Activated B cell treated with CpG ODN at 0.5 μM for 24 hours (primary cell): ENCODE measurements around the gene PTPRR. TPM values are rescaled to one million over a fixed set of nuclear protein-coding genes. Genes with fewer than 3 reads are reported as not detected.
"Not testable (repeated sequence)": the region's sequence is repeated elsewhere in the genome, so short reads cannot be mapped to it uniquely, and the experiment has no call there.

Experiments
- ATAC-seq: fragments of 200-7000 bp; cut with Tn5 transposase; one replicate; pipeline ENCODE4 v1.10.0; 2021; ENCODE audit warnings: low read depth, mild to moderate bottlenecking, moderate library complexity
- CTCF ChIA-PET: fragments of 350-600 bp; sonication (Branson Sonifier 250); formaldehyde crosslinking; loops from one replicate; lab custom pipeline; 2021; ENCODE audit warnings: antibody characterized with exemption; lab: Charles Lee
- POLR2A ChIA-PET: fragments of 350-600 bp; sonication (Branson Sonifier 250); formaldehyde crosslinking; loops from one replicate; lab custom pipeline; 2021; ENCODE audit warnings: antibody characterized with exemption; lab: Charles Lee
- DNase-seq: peaks from one replicate; pipeline ENCODE4 v3.0.0; 2022
- H3K27ac Mint-ChIP-seq: one replicate; pipeline ENCODE4 v1.8.0; 2020; ENCODE audit warnings: mixed read lengths
- H3K27me3 Mint-ChIP-seq: one replicate; pipeline ENCODE4 v1.8.0; 2021; ENCODE audit warnings: mixed read lengths
- H3K36me3 Mint-ChIP-seq: one replicate; pipeline ENCODE4 v1.8.0; 2021; ENCODE audit warnings: low read depth, mixed read lengths
- H3K4me1 Mint-ChIP-seq: one replicate; pipeline ENCODE4 v1.8.0; 2021; ENCODE audit warnings: mixed read lengths
- H3K4me3 Mint-ChIP-seq: one replicate; pipeline ENCODE4 v1.8.0; 2020; ENCODE audit warnings: mild to moderate bottlenecking, mixed read lengths
- H3K9me3 Mint-ChIP-seq: one replicate; pipeline ENCODE4 v1.8.0; 2020; ENCODE audit warnings: mixed read lengths
- intact Hi-C: fragments of 100-400 bp; cut with micrococcal nuclease; formaldehyde crosslinking; loops from one replicate; pipeline ENCODE4 v1.15.1; 2024
- total RNA-seq: library from RNA; stranded (reverse); gene quantifications from 2 replicates; pipeline ENCODE4 v1.2.3, GENCODE V29; 2022
- TF ChIP-seq, protein P1 (sequence below): fragments of 200-600 bp; IDR thresholded peaks from one replicate; pipeline ENCODE4 v1.8.0; 2022; ENCODE audit warnings: antibody characterized with exemption, mild to moderate bottlenecking

The PTPRR gene
- total RNA-seq, 1 donor from 2014 or later, result not detected

- Mint-ChIP-seq H3K27me3 (no peaks in the 10 kb centered on the region), H3K27ac (no peak overlapping the region), H3K4me3 (no peak overlapping the region), H3K4me1 (no peaks in the 10 kb centered on the region), H3K9me3 (peaks cover 3% of the 10 kb centered on the region), H3K36me3 (no peaks in the 10 kb centered on the region)
- no peak for ATAC-seq
- ChIA-PET CTCF (no interaction called here), POLR2A (no interaction called here)
- TF ChIP-seq, protein P1, sequence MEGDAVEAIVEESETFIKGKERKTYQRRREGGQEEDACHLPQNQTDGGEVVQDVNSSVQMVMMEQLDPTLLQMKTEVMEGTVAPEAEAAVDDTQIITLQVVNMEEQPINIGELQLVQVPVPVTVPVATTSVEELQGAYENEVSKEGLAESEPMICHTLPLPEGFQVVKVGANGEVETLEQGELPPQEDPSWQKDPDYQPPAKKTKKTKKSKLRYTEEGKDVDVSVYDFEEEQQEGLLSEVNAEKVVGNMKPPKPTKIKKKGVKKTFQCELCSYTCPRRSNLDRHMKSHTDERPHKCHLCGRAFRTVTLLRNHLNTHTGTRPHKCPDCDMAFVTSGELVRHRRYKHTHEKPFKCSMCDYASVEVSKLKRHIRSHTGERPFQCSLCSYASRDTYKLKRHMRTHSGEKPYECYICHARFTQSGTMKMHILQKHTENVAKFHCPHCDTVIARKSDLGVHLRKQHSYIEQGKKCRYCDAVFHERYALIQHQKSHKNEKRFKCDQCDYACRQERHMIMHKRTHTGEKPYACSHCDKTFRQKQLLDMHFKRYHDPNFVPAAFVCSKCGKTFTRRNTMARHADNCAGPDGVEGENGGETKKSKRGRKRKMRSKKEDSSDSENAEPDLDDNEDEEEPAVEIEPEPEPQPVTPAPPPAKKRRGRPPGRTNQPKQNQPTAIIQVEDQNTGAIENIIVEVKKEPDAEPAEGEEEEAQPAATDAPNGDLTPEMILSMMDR, result no peak
- no peak for DNase-seq
- intact Hi-C loops, result no loop called here
Measured at GRCh38 chr12:70812136-70812535, 108.4 kb downstream of the PTPRR start.

DNA sequence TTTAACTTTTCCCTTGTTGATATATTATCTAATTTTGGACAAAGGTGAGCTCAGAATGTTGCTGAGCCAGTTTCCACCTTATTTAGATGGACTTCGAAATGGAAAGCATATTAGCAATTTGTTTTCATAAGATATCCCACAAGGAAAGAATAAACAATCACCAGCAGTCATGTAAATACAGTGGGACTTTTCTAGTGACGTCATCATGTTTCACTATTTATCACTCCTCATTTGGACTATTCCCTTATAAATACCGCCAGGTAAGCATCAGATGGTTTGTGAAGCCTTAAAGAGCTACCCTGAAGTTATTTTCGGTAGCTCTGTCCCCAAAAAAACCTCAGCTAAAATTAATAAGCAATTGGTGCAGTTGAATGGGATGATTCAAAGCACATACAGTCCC is 110.7 kb downstream of the PTPRR start:
- intact Hi-C loops, result no loop called here
- POLR2A ChIA-PET, result no interaction called here
- no peaks in the 10 kb centered on the region for H3K4me1 Mint-ChIP-seq

GRCh38 chr12:70807993-70808392 is 112.5 kb downstream of the PTPRR start:
- DNase-seq, H3K36me3 Mint-ChIP-seq, CTCF ChIA-PET, H3K27ac Mint-ChIP-seq, H3K9me3 Mint-ChIP-seq, H3K27me3 Mint-ChIP-seq, H3K4me3 Mint-ChIP-seq, intact Hi-C loops, H3K4me1 Mint-ChIP-seq, ATAC-seq, POLR2A ChIA-PET: not testable (repeated sequence)

More for the DNA sequence above, 110.7 kb downstream of the PTPRR start:
- no peaks in the 10 kb centered on the region for H3K27me3 Mint-ChIP-seq
- H3K27ac Mint-ChIP-seq, result no peak overlapping the region
- H3K9me3 Mint-ChIP-seq, result peaks cover 3% of the 10 kb centered on the region
- no peak overlapping the region for H3K4me3 Mint-ChIP-seq
- ATAC-seq, result no peak
- no peak for DNase-seq
- CTCF ChIA-PET, result no interaction called here
- no peaks in the 10 kb centered on the region for H3K36me3 Mint-ChIP-seq
- TF ChIP-seq, protein P1, result no peak

GRCh38 chr12:70806827-70807226 is 113.7 kb downstream of the PTPRR start:
- intact Hi-C loops, result no loop called here
- no peak for ATAC-seq
- H3K4me1 Mint-ChIP-seq, result no peaks in the 10 kb centered on the region
- H3K36me3 Mint-ChIP-seq, result no peaks in the 10 kb centered on the region
- H3K4me3 Mint-ChIP-seq, result no peak overlapping the region
- H3K9me3 Mint-ChIP-seq, result peaks cover 2% of the 10 kb centered on the region
- ChIA-PET POLR2A (no interaction called here), CTCF (no interaction called here)
- TF ChIP-seq, protein P1, result no peak
- no peaks in the 10 kb centered on the region for H3K27me3 Mint-ChIP-seq
- no peak for DNase-seq
- H3K27ac Mint-ChIP-seq, result no peak overlapping the region

- Mint-ChIP-seq H3K36me3 (no peaks in the 10 kb centered on the region), H3K9me3 (peaks cover 2% of the 10 kb centered on the region), H3K27ac (no peak overlapping the region), H3K4me1 (no peaks in the 10 kb centered on the region), H3K27me3 (no peaks in the 10 kb centered on the region), H3K4me3 (no peak overlapping the region)
- ATAC-seq (no peak), DNase-seq (no peak)
- TF ChIP-seq, protein P1, result no peak
- intact Hi-C loops, result no loop called here
- ChIA-PET CTCF (no interaction called here), POLR2A (no interaction called here)
Measured at GRCh38 chr12:70806043-70806442, 114.5 kb downstream of the PTPRR start.
